PFSK-1 (cell line): ENCODE measurements around the gene PNCK.

ENCODE experiments used
- FOXP2 ChIP-seq: optimal IDR thresholded peaks from 2 replicates; pipeline ENCODE3; 2011; ENCODE audit warnings: borderline replicate concordance, control low read depth, inconsistent platforms; ENCODE audit not compliant: insufficient read depth; ENCODE audit errors: extremely low read length, extremely low read depth
- POLR2AphosphoS5 ChIP-seq: IDR thresholded peaks from 2 replicates; pipeline ENCODE4 v1.6.1; 2012; ENCODE audit warnings: low read depth, mild to moderate bottlenecking, control low read depth, low read length, moderate library complexity
- SIN3A ChIP-seq: IDR thresholded peaks from 2 replicates; pipeline ENCODE4 v1.6.1; 2012; ENCODE audit warnings: mild to moderate bottlenecking, low read length, moderate library complexity, borderline replicate concordance; ENCODE audit not compliant: insufficient read depth
- TAF1 ChIP-seq: IDR thresholded peaks from 2 replicates; pipeline ENCODE4 v1.6.1; 2012; ENCODE audit warnings: low read length, control low read depth, borderline replicate concordance; ENCODE audit not compliant: insufficient read depth
- TF ChIP-seq, protein P1 (sequence below), 2 experiments: IDR thresholded peaks; 2 replicates each; pipeline versions ENCODE4 v1.6.1 to v1.8.0; 2011 to 2012; ENCODE audit warnings: low read depth in 2 of 2, low read length in 2 of 2, control low read depth in 1 of 2, inconsistent platforms in 1 of 2, mild to moderate bottlenecking in 1 of 2, moderate library complexity in 1 of 2; ENCODE audit not compliant: insufficient read depth in 1 of 2

The PNCK gene

GRCh38 chrX:153714256-153714655 is 40.6 kb upstream of the PNCK start:
- TF ChIP-seq SIN3A (no peak), FOXP2 (no peak), TAF1 (no peak), POLR2AphosphoS5 (no peak)
- TF ChIP-seq, protein P1, sequence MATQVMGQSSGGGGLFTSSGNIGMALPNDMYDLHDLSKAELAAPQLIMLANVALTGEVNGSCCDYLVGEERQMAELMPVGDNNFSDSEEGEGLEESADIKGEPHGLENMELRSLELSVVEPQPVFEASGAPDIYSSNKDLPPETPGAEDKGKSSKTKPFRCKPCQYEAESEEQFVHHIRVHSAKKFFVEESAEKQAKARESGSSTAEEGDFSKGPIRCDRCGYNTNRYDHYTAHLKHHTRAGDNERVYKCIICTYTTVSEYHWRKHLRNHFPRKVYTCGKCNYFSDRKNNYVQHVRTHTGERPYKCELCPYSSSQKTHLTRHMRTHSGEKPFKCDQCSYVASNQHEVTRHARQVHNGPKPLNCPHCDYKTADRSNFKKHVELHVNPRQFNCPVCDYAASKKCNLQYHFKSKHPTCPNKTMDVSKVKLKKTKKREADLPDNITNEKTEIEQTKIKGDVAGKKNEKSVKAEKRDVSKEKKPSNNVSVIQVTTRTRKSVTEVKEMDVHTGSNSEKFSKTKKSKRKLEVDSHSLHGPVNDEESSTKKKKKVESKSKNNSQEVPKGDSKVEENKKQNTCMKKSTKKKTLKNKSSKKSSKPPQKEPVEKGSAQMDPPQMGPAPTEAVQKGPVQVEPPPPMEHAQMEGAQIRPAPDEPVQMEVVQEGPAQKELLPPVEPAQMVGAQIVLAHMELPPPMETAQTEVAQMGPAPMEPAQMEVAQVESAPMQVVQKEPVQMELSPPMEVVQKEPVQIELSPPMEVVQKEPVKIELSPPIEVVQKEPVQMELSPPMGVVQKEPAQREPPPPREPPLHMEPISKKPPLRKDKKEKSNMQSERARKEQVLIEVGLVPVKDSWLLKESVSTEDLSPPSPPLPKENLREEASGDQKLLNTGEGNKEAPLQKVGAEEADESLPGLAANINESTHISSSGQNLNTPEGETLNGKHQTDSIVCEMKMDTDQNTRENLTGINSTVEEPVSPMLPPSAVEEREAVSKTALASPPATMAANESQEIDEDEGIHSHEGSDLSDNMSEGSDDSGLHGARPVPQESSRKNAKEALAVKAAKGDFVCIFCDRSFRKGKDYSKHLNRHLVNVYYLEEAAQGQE (IDR thresholded peaks at IDR 0.05; ENCODE audit: insufficient read depth in 1 of 2, low read depth in 2 of 2, low read length in 2 of 2) = no peak

DNA sequence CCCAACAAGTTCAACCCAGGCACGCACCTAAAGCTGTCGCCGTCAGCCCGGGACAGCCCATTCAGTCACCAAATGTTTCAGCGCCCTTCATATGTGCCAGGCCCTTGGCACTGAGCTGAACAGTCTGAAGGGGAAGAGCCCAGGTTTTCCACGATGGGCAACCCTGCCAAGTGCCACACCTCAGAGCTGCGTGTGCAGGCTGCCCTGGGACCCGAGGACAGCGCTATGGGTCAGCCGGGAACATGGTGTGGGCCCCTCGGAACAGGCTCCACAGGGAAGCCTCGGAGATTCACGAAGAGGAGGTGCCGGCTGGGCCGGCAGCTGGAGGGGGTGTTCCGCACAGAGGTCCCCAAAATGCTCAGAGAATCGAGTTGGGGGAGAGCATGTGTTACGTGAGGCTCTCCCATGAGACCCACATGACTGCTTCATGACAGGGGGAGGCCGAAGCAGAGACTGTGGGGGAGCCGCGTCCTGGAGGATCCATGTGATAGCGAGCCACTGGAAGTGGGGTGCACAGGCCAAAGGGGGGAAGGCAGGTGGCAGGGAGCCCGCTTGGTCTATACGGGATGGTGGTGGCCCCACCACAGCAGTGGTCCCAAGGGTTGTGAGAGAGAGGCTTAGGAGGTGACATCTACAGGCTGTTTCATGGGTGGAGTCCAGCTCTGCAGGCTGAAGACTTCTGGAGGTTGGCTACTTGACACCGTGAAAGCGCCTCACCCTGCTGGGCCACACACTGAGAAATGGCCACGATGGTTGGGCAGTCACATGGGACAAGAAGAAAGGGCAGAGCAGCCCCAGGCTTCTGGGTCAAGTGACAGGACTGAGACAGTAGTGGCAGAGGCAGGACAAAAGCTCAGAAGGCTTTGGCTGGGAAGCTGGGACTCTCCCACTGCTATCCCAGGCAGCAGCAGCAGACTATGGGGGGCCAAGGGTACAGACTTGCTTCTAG is 36.4 kb upstream of the PNCK start:
- no peak for TF ChIP-seq SIN3A
- TF ChIP-seq, protein P1 (IDR thresholded peaks at IDR 0.05; ENCODE audit: insufficient read depth in 1 of 2, low read depth in 2 of 2, low read length in 2 of 2) = no peak
- no peak for TF ChIP-seq TAF1
- no peak for TF ChIP-seq POLR2AphosphoS5
- TF ChIP-seq FOXP2 = no peak

DNA sequence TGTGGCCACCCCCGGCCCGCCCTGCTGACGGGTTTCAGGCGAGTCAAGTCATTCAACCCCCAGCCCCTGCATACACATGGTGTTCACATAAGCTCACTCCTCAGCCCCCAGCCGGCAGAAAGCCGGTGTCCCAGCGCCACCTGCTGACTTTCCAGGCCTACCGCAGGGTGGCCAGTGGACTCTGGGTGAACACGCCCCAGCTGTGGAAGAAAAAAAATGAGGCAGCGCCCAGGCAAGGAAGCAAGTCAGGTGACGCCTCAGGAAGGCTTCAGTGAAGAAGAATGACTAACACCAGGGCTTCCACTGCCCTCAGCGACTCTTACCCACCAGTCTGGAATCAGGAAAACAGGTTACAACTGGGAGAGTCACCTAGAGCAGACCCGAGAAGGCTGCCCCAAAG is 34.8 kb upstream of the PNCK start:
- TF ChIP-seq, protein P1 (IDR thresholded peaks at IDR 0.05; ENCODE audit: insufficient read depth in 1 of 2, low read depth in 2 of 2, low read length in 2 of 2) = no peak
- TF ChIP-seq FOXP2 = no peak
- no peak for TF ChIP-seq SIN3A
- TF ChIP-seq POLR2AphosphoS5 = no peak
- no peak for TF ChIP-seq TAF1

DNA sequence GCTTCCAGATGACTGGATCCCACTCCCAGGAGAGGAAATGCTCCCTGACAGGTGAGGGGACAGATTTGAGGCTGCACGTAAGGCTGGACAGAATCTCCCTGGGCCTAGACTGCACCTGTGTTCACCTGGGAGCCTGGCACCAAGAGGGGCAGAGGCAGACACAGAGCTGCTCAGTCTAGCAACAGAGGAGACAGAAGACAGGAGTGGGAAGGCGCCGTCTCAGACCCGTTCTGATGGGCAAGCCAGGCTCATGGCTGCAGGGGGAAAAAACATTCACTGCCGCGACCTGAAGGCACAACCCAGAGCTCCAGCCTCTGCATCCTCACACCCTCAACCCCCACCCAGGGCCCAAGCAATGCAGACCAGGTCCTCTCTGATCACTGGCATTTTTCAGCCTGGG is 33.8 kb upstream of the PNCK start:
- TF ChIP-seq, protein P1 (IDR thresholded peaks at IDR 0.05; ENCODE audit: insufficient read depth in 1 of 2, low read depth in 2 of 2, low read length in 2 of 2) = no peak
- TF ChIP-seq POLR2AphosphoS5 (no peak), TAF1 (no peak), SIN3A (no peak), FOXP2 (no peak)
